DMS153 treated with DMSO at 0.1 percent for 48 hours (cell line): ENCODE results near the gene DMAC1.
A peak's percentile ranks its signal among the peaks of the same experiment; 100 is the strongest.

Experiments
- DNase-seq: peaks from one replicate; lab custom pipeline; 2025; ENCODE audit not compliant: unreplicated experiment; lab: John Stamatoyannopoulos, UW

DMAC1 gene, protein sequence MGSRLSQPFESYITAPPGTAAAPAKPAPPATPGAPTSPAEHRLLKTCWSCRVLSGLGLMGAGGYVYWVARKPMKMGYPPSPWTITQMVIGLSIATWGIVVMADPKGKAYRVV

DNA sequence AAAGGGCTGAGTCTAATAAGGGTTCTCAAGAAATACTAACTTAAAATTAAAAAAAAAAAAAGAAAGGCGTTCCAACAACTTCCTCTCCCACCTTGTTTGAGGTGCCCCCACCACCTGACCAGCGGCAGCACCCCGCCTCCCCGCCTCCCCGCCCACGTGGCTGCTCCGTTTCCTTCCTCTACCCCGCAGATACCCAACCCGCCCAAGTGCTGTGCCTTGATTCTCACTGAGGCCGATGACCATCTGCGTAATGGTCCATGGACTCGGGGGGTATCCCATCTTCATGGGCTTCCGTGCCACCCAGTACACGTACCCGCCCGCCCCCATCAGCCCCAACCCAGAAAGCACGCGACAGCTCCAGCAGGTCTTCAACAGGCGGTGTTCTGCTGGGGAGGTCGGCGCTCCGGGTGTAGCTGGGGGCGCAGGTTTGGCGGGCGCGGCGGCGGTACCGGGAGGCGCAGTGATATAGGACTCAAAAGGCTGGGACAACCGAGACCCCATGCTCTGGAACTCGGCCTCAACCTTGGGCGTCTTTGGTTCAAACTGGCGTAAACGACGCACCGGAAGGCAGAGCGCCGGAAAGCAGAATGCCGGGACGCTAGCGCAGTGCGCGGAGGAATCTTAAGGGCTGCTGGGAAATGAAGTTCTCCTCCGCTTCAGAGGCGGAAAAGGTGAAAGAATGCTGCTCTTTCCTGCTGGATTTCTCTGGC, at the start of gene DMAC1:
TSS of gene DMAC1 (minus strand) at position 545 of the 710 bp plus-strand sequence. CDS start at position 501, 44 bp downstream.
- DNase-seq, result peak; percentile 84

DNA sequence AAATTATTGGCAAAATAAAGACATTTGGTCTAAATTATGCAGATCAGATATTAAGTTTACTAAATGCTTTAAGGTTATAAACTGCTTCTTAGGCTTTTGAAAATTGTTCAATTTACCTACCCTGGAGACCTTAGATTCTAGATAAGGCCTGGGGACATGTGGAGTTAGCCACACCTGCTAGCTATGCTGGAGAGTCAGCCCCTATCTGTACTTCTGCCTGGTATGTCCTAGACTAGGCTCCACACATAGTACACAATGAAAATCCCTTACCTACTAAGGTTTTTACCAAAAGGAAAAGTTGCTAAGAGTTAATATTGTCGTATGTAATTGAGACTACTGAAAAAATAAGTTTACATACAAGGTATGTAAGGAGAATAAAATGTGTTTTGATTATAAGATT, 49.8 kb upstream of the DMAC1 start:
- no peak for DNase-seq

DNA sequence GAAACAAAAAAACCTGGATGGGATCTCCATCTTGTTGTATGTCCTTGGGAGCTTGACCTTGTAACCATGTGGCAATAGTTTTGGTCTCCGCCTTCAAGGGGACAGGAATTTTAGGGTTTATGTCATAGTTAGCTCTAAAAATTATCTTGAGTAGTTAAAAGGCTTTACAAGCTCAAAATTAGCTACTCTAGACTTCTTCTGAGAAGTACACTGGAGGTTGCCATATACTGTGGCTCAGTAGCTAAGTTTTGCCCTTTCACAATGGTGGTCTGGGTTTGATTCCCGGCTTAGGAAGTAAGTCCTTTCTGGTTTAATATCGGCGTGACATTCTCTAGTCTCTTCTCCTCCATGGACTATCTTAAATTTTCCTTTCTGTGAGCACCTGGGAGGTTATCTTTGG, 48.9 kb upstream of the DMAC1 start:
- DNase-seq, result no peak

DNA sequence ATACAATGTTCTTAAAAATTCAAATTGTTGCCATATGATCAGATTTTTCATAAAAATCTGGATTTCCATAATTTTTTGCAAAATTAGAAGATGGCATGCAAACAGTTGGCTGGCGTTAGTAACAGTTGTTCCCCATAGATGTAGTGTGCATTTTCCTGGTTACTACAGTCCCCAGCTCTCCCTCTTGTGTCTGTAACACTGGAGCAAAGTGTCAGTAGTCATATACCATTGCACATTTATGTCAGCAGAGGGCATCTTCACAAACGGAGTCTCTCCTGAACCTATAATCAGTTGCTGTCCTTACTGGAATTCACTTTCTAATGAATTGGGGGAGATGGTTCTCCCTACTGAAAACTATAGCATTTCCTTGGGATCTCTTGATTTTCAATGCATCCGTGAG, 44.7 kb upstream of the DMAC1 start:
- no peak for DNase-seq

DNA sequence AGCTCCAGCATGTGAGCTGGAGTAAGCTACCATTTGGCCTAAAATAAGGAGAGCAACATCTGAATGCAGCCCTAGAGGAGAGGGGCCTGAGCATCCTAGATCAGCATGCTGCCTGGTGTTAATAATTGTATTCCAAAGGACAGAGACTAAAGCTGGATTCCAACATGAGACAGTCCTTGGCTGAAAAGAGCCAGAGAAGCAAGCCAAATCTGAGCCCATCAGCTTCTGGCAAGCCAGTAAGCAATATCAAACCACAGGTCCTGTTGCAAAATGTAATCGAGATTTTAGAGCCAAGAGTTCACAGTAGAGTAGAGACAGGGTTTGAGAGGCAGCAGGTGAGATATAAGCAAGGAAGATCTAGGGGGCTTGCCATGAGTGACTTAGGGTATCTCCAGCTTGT, 42.3 kb upstream of the DMAC1 start:
- DNase-seq, result no peak

DNA sequence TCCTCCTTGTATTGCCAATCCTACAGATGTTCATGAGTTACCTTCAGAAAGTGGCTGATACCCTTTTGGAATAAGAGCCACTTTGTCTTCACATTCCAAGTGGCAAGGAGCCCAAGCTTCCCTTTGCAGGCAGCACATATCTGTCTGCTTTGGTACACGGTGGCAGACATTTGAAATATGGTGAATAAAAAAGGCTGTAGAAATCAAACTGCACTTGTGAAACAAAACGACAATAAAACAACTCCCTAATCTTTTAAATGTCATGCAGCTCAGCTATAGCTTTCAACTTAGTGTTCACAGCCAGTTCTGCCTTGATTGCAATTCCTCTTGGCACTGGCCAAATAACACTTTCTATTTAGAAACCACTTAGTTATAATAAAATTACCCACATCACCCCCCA, 35.0 kb upstream of the DMAC1 start:
- no peak for DNase-seq

DNA sequence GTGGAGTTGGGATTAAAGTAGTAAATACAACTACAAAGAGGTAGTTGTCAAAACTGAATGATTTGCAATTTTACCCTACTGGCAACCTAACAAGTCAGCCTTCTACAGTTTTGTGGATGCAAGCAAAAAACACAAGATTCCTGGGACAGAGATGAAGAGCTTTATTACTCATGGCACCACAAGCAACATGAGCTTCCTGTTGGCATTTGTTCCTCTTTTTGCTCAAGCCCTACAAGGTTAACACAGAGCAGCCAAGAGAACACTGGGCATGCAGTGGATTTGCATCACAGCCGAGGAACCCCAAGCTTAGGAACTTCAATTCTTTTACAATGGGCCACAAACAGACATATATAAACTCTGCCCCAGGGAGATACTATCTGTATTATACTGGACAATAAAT, 28.8 kb upstream of the DMAC1 start:
- no peak for DNase-seq

DNA sequence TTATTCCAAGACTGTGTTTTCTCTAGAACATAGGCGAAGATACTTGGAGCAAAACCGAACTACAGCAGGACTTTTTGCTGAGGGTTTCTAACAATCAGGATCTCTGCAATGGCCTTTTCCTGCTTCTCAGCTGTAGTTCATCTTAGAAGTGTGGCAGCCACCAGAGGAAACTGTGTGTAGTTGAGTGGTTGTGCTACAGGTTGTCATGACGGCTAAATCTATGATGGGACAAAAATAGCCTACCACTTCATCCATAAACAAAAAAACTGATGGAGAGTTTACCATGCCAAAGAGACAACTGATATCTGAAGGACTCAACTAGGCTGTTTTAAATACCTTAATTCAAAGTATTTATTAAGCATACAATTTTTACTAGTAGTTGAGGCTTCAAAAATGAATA, 28.2 kb upstream of the DMAC1 start:
- DNase-seq, result no peak

DNA sequence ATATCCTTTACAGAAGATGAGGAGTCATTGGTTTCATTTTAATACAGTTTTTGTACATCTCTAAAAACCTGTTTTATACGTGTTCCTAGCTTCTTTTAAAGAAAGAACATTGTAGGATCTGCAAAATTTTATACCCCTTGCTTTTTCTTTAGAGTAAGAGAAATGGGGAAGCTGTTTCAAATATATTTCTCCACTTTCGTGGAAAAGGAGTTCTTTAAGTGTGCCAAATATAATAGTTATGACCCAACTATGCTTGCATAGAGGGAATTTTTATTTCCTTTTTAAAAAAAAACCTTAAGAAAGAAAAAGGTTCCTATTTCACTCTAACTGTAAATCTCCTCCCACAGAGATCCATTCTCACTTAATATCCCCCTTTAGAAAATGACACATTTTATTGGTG, 27.5 kb upstream of the DMAC1 start:
- no peak for DNase-seq

DNA sequence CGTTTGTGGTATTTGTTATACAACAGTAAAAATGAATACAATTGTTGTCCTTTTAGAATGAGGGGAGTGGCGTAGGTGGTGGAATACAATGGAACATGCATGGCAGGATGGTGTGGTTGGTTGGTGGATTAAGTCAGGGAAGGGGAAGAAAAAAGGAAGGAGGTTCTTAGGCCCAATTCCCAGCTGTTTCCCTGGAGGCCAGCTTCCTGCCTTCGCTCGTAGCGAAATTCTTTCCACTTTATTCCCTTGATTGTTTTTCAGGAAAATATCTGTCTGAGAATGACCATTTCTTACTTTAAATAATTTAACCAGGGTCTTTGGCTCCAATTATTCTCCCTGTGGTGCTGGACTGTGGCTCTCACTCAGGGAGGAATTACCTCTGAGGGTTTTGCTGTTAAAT, 24.1 kb upstream of the DMAC1 start:
- no peak for DNase-seq

DNA sequence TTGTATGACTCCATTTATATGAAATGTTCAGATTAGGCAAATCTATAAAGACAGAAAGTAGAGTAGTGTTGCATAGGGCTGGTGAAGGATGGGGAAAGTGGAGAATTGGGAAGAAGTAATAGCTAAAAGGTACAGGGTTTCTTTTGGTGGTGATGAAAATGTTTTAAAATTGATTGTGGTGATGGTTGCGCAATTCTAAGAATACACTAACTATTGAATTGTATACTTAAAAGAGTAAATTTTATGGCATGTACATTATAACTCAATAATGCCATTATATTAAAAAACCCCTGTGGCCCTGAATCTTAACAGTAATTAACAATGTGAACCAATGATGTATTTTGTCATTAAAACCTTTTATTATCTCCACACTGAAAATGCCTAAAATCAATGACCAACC, 20.4 kb upstream of the DMAC1 start:
- no peak for DNase-seq

DNA sequence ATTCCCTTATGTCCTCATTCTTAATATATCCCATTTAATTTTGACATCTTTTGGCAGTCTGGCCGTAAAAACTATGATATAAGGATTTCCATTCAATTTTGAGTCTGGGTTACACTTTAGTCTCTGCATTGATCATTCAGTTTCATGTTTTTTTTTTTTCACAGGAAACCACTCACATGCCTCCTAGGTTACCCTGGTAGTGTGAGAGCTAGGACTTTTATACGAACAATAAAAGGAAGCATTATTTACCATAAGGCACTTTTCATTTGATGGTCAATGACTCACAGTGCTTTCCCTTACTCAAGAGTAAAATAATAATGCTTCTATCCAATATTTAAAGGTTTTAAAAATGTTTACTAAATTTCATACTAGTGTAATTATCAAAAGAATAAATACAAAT, 16.4 kb upstream of the DMAC1 start:
- DNase-seq, result no peak

DNA sequence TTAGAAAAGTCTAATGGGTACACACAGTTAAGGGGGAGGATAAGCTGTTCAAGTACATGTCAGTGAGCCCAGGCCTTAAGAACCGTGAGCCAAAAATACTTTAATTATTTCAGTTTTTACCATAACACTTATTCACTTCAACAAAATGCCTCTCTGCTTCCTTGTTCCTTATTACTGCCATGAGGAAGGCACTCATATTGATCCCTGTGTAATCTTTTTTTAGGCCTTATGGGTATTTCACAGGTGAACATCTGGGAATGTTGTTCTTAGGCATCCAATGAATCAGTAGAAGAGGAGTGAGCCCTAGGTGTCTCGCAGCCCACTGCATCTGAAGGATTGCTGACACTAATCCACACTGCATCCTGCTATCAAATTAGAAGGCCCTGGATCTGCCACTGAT, 13.5 kb upstream of the DMAC1 start:
- DNase-seq, result no peak

DNA sequence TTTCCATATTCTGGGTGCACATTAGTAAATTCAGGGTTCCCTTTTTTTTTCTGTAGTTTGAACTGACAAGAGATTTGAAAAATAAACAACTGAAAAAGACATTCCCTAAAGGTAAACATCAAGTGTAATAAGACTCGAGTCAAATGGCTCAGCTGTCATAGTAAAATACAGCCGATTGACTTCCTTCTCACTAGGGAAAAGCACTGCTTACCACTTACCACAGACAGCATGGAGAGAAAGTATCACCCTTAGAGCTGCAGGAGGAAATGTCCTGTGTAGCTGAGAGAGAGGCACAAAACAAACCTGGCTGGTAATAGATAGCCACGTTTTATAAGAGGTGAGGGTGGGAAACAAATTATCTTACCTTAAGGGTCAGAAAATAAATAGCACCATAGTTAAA, 12.1 kb upstream of the DMAC1 start:
- DNase-seq, result peak; percentile 57

DNA sequence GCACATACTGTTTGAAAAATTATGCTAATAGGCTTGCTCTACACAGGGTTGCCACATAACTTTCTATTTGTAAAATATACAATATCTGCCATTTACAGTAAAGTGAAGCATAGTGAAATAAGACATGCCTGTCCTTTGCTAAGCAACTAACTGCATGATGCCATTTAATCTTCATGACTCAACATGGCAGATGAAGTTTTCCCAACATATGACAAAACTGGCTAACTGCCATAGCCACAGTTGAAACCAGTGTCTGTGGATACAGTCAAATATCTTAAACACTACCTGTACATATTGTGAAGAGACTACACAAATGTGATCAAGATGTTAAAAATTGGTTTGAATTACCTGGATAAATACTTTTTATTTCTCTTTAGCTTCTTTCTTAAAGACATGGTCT, 3.1 kb upstream of the DMAC1 start:
- no peak for DNase-seq

DNA sequence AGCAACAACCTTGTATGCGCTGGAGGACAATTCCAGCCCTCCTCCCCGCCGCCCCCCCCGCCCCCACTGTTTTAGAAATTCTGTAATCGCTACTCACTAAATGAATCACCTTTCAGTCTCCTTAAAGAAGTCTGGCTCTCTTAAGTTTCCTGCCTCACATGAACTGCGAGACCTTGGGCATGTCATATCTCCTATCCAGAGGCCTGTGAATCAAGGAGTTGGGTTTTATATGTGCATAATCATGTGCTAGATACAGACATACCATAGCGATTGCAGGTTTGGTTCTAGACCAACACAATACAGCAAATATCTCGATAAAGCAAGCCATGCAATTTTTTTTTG, 337 bp upstream of the DMAC1 start:
- no peak for DNase-seq

DNA sequence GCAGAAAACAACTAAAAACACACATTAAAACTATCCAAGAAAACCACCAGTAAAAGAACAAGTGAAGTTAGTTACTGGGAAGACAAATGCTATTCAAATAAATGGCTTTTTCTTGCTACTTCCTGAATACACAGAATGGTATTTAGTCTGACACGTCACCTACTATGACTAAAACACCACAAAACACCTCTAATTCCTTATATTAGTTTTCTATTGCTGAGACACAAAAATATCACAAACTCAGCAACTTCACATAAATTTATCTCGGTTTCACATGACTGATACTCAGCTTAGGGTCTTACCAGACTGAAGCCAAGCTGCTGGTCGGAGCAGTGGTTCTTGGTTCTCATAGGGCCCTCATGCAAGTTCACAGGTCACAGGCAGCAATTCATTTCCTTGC, 5.4 kb downstream of the DMAC1 start:
- no peak for DNase-seq

DNA sequence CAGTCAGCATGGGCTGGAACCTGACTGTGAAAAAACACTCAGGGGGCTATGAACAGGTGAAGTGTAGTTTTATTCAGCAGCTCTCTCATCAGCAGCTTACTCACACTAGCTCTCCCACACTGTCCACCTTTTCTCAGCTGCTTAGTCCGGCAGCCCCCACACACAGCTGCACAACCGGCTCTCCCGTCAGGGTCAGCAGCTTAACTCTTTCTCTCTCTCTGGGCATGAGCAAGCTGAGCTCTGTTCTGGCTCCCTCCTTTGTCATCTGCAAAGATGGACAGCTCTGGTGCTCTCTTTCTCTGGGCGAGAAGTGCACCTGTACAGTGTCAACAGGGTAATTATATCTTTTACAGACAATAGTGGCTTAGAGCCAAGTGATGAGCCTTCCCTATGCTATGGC, 8.2 kb downstream of the DMAC1 start:
- DNase-seq, result no peak

DNA sequence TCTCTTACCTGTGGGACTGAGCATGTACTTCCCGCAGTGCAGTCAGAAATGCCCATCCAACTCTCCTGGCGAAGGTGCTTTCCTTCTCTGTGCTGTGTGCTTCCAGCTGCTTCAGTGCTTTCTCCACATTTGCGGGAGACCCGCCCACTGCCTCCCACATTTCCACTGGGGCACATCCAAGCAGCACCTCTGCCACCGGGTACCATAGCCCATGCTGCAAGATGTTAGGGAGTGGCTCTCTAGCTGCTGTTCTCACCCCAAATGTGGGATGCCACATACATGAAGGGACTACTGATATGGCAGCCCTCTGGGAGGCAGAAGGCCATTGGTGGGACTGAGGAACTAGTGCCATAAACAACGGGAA, 8.8 kb downstream of the DMAC1 start:
- DNase-seq, result no peak

DNA sequence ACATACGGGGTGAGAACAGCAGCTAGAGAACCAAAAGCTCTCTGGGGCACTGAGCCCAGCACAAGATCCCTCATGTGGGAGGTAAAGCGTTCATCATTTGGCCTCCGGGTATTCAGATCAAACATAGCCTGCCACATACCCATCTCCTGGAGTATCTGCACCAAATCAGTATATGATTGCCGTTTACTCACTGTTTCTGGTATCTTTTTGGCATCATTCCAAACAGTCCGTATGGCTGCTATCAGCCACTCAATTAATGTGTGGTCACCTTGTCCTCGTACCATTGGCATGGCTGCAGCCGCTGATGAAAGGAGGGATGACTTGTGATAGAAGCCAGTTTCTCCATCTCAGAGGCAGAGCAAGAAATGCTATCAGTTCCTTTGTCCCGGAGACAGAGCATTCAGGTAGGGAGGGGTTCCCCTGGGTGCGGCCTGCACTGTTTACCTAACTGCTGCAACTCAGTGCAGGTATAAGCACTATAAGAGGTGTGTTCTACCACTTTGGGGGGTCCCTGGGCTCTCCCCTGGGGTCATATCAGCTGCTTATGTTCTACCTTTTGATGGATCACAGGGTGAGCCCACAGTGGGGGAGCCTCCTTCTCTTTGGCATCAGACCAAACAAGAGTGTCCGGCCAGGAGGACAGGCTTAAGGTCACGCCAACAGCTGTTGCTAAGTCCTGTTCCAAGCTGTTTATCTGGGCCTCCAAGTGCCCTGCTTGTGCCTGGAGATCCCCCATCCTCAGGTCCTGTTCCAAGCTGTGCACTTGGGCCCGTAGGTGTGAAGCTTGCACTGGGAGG, 9.4 kb downstream of the DMAC1 start:
- DNase-seq, result no peak

DNA sequence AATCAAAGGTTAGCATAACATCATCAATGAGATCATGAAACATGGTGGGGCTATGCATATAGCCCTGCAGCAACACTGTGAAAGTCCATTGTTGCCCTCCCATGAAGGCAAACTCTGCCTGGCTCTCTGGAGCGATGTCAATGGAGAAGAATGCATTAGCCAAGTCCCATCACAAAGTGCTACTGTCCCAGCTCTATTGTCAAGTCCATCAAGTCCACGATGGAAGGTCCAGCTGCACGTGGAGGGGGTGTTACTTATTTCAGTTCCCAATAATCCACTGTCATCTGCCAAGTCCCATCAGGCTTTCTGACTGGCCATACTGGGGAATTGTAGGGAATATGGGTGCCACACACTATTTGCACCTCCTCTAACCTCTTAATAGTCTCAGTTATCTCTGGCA, 10.8 kb downstream of the DMAC1 start:
- DNase-seq, result no peak

DNA sequence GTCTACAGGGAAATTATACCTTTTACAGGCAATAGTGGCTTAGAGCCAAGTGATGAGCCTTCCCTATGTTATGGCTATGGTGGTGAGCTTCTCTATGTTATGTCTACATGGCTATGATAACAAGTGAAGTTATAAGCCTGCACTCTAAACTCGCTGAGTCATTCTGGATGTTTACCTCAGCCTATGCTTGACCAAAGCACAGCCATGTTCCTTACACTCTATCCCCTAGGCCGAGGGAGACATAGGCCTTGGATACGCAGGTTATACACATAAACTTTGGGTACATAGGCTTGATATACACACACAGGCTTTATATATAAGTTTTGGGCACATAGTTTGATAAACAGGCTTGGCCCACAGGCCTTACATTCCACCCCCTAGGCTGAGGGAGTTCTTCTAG, 13.8 kb downstream of the DMAC1 start:
- DNase-seq, result no peak

DNA sequence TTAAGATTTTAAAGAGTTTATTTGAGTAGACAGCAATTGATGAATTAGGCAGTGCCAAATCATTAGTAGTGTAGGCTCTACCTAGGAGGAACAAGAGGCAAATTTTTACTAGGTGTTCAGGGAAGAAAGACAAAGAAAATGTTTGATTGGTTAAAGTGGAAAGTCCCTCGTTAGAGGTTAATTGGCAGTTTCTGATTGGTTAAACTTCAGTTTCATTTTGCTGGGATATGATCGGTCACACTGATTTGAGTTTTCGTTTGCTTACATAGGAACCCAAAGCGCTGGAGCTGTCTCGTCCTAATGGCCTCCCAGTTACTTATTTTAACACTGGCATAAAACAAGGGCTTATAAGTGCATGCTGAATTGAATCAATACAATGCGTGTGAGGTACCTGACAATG, 15.1 kb downstream of the DMAC1 start:
- no peak for DNase-seq
